ENCODE data around the gene MYO1E.

The MYO1E gene

DNA sequence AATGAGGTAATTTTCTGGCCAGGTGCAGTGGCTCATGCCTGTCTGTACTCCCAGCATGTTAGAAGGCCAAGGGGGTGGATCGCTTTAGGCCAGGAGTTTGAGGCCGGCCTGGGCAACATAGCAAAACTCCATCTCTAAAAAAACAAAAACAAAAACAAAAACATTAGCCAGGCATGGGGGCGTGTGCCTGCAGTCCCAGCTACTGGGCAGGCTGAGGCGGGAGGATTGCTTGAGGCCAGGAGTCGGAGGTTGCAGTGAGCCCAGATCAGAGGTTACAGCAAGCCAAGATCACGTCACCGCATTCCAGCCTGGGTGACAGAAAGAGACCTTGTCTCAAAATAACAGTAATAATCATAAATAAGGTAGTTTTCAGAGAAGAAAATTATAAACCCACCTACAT lies 110.4 kb downstream of the MYO1E start:
- no peak for DNase-seq (ENCODE audit: low spot score)

DNA sequence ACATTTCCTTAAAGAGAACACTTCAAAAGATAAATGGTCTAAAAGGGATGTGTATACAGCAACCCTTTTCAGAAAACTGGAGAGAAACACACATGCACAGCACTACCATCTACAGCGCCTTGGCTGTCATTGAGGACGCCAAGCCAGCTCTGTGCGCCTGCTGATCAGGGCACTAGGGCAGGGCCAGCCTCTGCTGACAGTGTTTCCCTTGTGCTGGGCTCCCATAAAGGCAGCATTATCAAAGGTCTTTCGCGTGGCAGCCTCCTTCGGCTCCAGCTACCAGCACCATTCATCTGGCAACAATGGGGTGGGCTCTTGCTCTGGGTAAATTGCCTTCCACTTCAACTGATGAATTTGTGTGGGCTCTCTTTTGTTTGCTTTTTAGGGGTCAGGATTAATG lies 112.6 kb downstream of the MYO1E start:
- no peak for DNase-seq (ENCODE audit: low spot score)

DNA sequence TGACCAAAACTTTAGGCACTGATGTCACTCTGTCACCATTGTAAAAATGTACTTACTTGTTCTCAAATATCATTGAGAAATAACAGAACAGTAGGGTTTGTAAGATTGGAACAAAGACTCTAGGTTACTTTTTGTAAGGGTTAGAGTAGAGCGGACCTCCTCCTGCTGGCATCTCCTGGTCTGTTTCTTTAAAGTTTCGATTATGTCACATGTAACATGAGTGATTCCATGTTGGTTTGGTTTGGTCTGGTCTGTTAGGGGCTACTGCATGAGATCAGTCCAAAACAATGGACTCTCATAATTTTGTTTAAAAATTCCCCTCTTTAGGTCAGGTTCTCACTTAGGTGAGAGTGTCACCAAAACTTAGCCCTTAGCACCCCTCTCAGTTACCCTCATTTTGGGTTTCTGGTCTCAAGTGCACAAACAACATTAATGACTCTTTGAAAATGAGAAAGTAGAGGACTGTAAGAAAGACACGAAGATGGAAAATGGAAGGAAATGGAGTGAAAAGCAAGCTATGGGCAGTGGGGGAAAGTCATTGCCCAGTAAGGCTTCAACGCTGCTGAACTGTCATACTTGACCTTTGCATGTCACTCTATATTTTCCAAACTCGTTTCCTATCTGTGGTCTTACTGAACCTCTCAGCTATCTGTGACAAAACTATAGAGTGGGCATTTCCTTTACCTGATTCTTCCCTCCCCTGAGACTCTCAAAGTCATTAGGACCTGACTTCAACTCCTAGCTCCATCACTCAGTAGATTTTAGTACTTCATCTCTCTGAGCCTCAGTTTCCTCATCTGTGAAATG lies 113.3 kb downstream of the MYO1E start:
- DNase-seq (ENCODE audit: low spot score), result no peak

DNA sequence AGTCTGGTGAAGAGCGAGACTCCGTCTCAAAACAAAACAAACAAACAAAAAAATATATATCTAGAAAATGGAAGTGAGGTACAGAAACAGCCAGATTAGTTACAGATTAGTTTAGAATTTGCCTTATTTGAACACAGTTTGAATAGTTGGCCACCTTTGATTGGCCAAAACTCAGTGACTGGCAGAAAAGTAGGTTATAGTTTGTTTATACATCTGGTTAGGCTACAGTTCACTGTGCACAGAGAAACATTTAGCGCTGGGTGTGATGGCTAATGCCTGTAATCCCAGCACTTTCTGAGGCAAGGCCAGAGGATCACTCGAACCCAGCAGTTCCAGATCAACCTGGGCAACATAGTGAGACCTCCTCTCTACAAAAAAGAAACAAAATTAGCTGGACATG lies 114.4 kb downstream of the MYO1E start:
- DNase-seq (ENCODE audit: low spot score), result no peak

DNA sequence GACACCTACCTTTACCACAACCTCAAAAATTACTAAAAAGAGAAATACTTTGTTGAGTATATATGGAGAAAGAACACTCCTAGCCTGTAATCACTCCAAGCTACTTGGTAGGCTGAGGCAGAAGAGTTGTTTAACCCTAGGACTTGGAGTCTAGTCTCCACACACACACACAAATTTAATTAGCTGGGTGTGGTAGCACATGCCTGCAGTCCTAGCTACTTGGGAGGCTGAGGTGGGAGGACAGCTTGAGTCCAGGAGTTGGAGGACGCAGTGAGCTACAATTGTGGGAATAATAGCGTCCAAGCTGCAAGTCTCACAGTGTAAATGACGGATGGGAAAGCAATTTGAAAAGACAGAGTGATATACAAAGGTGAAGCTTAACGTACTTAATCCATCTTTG lies 115.5 kb downstream of the MYO1E start:
- no peak for DNase-seq (ENCODE audit: low spot score)

DNA sequence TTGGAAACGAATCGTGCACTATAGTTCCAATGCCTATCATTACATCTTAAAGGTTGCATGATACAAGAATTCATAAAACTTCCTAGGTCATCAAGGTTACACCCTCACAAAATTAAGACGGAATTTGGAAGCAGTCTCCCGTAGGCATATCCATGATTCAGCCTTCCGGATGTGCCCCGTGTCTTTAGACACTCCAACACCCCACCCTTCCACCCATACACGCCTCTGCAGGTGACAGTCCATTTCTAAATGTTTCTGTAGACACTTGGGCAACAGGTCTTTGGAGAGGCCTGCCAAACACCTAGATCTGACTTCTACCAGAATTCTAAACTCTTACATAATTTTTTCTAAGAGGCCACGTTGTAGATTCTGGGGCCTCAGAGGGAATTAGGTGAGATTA lies 116.2 kb downstream of the MYO1E start:
- no peak for DNase-seq (ENCODE audit: low spot score)

DNA sequence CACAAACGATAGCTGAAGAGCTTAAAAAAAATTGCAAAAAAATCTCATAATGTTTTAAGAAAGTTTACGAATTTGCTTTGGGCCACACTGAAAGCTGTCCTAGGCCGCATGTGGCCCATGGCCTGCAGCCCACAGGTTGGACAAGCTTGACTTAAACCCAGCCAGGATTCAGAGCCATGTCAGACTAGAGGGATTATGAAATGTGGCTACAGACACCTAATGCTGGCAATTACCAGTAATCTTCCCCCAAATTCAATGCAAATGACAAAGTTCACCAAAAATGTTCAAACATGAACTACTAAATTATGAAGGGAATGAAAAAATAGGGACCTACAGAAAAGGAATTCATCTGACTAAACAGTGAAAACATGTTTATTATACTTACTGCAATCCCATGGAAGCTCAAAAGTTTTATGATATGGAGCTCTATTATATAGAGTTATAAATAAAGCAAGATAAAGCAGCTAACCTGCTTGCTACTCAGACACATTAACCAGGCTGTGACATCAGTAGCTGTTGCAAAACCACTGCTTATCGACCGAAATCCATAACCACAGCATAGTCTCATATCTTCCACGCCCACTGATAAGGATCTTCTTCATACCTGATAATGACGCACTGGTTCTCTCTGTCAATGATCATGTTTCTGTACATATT lies 116.9 kb downstream of the MYO1E start:
- no peak for DNase-seq (ENCODE audit: low spot score)

DNA sequence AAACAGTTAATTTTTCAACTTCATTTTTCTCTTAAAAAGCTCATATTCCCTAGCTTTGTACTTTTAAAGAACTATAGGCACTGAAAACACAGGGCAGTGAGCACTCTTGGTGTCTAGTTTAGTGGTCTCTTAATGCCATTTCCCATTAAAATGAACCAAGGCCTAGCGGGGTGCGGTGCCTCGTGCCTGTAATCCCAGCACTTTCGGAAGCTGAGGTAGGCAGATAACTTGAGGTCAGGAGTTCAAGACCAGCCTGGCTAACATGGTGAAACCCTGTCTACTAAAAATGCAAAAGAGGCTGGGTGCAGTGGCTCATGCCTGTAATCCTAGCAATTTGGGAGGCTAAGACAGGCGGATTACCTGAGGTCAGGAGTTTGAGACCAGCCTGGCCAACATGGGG lies 120.5 kb downstream of the MYO1E start:
- no peak for DNase-seq (ENCODE audit: low spot score)

DNA sequence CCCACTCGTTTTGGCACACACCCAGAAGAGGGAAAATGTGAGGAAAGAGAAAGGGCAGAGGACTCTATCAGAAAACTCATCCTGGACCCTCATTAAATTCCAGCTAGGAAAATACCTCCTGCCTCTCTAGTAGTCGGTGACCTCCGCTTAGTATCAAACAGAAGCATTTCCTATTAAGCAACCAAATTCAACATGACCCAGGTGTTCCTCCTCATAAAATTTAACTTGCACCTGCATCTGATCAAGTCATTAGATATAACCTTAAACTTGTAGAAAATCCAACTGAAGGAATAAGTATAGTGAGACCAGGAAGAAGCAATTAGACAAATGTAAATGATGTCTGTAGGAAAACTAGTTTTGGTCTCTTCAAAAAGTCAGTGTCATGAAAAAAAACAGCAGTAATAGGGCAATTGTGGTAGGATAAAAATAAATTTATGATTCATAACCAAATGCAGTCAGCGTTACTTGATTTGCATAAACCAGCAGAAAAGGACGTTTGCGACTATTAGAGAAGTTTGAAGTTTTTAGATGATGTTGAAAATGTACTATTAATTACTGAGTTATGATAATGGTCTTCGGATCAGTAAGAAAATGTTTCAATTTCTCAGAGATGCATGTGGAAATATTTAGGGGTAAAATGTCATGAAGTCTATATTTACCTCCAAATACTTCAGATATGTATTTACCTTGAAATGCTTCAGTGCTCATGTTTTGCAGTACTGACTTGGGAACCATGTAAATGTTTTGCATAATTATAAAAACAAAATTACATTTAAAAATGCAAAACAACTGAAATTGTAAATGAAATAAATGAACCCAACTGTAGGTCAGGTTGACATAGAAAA lies 121.4 kb downstream of the MYO1E start:
- no peak for DNase-seq (ENCODE audit: low spot score)

DNA sequence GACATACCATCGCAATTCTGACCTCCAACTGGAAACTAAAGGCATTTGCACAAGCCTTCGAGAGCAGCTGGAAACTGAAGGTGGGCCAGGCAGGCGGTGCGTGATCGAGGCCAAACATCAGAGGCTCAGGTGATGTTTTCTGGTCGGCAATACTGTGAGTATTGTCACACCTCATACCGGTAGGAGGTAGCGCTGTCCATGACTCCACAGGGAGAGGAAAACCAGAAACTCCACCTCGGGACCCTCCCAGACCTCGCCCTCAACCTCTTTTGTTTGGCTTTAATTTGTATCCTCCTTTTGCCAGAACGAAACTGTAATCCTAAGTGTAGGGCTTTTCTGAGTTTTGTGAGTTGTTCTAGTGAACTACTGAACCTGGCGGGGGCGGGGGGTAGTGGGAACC lies 122.4 kb downstream of the MYO1E start:
- DNase-seq (ENCODE audit: low spot score), result no peak

DNA sequence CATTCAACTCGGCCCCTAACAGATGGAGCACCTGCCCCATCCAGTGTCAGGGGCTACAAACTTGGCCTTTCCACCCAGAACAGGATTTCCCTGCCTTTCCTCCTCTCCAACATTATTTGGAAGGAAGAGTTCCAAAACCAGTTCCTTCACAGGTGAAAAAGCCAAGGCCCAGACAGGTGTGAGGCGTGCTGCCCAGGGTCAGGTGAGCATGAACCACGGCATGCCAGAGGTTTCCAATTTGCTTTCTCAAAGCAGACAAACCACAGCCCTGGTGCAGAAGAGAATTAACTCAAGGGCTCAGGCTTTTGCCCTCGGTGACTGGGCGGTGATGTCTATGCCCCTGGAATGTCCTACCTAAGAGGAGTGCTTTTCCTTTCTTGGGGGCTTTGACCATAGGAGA lies 122.9 kb downstream of the MYO1E start:
- DNase-seq (ENCODE audit: low spot score), result no peak

DNA sequence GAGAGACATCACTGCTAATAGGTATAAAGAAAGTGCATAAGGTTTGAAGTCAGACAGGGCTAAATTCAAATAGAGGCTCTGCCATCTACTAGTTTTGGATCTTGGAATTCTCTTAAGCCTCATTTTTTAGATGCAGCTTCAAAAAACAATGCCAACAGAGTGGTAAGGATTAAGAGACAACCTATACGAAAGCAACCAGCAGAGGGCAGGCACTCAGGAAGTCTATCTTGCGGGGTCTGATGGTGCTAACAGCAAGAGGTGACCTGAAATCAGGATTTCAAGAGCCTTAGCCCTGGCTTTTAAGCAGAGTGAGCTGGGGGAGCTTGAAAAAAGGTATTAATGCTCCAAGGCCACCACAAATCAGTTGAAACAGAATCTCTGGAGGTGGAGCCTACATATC lies 125.3 kb downstream of the MYO1E start:
- peak; percentile 54 for DNase-seq (ENCODE audit: low spot score)

DNA sequence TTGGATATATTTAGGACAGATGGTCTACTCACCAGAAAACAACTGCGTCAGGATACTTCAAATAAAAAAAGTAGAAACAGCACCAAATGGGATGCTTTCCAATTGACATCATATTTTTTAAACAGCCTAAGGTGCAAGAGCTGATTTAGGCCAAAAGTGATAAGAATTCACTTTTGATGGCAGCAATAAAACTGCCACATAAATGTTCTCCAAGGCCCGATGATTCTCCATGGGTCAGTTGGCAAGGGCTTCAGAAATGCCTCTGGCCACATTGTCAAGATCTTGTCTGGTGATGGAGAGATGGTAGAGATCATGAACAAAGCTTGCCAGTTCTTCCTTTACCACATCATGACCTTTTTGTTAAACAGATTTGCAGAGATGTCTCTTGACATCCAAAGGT lies 127.1 kb downstream of the MYO1E start:
- no peak for DNase-seq (ENCODE audit: low spot score)

DNA sequence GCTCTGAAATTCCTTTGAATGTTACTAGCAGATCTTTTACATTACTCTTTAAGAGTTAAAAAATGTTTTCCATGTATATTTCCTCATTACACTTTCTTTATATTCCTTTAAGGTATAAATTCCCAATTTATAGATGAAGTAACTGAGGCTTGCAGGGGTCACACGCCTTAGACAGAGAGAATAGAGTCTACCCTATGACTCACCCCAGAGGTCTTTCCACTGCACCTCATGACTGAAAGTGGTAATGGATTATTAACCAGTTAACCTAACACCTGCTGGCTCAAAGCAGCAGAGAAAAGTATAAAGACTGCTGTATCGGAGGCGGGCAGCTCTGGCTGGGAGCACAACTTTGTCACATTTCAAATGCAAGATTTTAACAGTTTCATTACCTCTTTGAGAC lies 128.3 kb downstream of the MYO1E start:
- no peak for DNase-seq (ENCODE audit: low spot score)

DNA sequence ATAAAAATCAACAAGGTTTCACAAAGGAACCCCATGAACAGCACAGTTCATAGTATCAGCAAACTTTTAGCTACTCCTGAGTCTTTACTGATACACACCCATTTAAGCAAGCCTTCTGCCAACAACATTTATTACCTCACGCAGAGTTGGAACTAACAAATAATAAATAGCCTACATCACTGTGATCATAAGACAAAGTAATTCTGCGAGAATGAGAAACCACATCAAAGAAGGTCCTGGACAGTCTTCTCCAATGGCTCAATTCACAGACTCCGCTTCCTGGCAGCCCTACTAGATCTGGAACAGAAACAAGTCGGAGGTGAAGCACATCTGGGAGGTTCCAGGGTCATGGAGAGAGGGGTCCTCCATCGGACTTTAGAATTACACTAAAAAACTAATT lies 129.0 kb downstream of the MYO1E start:
- no peak for DNase-seq (ENCODE audit: low spot score)

DNA sequence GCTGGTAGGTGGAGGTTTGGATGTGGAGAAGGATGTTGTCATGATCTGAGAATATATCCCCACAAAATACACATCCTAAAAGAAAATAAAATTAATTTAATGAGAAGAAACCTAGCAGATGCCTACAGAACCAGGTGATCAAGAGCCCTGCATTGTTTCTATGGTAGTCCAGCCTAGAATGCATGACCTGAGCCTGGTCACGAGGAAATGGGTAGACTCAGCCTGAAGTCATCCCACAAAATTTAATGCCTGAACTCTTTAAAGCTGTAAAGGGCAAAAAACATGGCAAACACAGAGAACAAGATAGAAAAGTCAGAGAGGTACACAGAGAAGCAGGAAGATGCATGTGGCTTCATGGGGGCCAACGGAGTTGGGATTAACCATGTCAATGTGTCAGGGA lies 130.0 kb downstream of the MYO1E start:
- DNase-seq (ENCODE audit: low spot score), result no peak

DNA sequence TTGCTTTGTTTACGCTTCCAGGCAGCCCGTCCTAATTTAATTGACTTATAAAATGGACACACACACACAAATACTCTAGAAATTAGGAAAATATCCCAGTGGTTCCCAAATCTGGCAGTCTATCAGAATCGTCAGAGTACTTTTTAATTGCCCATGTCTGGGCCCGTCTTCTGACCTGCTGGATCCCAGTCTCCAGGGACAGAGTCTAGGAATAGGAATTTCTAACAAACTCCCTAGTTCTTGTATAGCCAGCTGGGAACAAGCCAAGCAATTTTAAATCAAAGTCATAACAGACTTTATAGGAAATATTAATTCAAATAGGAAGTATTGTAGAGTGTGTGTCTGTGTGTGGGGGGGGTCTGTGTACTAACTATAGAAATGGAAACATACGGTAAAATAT lies 132.6 kb downstream of the MYO1E start:
- no peak for DNase-seq (ENCODE audit: low spot score)

DNA sequence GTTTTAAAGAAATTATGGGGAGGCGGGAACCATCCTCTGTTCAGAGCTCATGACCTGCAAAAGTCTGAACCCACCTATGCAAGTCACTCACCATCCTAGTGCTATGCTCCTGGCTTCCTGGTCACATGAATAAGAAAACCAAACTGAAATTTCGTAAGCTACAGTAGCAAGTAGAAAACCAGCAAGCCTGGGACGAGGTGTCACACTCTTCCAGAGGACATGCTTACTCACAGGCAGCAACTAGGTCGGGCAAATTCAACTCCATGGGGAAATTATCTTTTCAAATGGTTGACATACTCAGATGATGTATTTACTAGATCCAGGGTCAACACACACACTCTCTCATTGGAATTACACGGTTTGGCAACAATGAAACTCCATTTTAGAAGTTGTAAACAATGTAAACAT lies 134.7 kb downstream of the MYO1E start:
- DNase-seq (ENCODE audit: low spot score), result no peak

DNA sequence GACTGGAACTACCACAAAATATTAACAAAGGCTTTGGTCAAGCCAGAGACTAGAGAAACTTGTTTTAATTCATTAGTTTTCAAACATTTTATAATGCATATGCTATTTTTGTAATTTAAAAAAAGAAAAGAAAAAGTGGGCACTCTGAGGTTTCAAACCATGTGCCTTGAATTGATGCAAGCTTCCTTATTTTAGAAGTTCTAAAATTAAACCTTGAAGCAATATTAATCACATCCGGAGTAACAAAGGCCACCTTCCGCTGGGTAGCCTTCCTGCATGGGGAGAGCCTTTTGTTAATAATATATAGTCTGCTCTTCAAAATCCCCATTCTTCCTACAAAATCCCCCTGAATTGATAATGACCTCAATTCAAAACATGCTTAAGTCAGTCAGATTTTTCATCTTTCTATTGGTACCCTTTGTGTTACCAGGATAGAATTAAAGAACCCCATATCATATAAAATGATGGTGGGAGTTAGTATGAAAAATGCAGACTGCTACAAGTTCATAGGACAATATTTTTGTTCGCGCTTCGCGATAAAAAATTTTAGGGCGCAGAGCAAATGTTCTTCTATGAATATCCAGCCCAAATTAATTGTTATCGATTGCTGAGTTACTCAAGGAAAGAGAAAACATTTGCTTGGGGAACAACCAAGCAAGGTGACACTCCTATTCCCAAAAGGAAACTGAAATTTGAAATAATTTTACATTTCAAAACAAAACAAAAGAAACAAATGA lies 135.4 kb downstream of the MYO1E start:
- DNase-seq (ENCODE audit: low spot score), result no peak

DNA sequence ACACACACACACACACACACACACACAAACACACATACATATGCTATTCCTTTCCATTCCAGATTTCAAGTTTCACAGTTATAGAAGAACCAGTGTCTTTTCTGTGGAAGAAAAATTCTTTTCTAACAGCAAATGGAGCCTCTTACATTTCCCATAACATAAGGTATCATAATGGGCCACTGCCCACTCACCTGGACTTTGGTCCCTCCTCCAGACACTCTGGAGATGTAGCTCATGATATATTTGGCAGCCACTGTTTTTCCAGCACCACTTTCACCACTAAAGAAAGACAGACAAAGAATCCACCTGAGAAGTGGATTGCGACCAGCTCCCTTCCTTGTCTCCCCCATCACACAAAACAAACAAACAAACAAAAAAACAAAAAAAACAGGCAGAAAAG lies 136.3 kb downstream of the MYO1E start:
- DNase-seq (ENCODE audit: low spot score), result no peak

DNA sequence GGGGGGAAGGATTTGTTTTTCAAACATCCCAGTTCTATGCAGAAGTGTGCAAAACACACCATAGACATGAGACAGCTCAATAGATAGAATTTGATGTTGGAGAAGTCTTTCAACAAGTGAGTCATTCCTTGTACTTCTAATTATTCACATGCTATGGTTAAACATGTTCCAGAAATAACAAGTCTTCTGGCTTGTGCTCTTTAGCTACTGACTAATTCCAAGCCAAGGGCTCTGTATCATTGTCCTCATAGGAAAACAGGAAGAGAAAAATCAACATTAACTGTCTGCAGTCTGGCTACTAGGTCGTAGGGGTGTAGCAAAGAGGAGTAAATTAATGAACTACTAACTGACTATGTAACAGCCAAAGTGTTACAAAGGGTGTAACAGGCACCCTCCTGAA lies 140.2 kb downstream of the MYO1E start:
- DNase-seq (ENCODE audit: low spot score), result peak; percentile 56

DNA sequence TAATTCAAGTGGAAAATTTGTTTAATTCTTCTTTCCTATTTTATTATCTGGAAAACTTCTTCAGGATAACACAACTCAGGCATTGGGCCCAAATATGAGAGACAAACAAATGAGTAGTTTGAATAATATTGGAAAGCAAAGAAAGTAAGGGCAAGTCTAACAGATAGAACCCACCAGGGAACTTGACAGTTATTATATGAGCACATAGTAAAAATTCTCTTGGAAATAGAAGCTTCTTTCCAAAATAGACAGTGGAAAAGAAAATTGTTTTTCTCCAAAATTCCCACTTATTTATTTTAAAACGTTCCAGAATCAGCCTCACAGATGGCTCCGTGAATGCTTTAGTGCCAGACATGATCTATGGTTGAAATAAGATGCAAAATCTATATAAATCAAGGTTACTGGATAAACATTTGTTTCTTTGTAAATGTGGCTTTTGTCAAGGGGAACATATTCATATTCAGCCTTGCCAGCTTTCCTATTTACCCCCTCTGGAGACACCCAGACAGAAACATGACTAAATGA lies 142.1 kb downstream of the MYO1E start:
- no peak for DNase-seq (ENCODE audit: low spot score)

Measured in AG08396 (cell line).